HCT116 (cell line): ENCODE data around the gene DHRS12. TPM values are rescaled to one million over a fixed set of nuclear protein-coding genes. Genes with fewer than 3 reads are reported as not detected.

Experiments used
- ATAC-seq: fragments of 200-7000 bp; cut with Tn5 transposase; 2 replicates; pipeline ENCODE4 v1.9.1; 2020; ENCODE audit warnings: mild to moderate bottlenecking, moderate library complexity
- BruUV-seq: library from RNA; stranded (reverse); fragments of 400-500 nt; replicated peaks from 2 replicates; lab custom pipeline; 2021; lab: Mats Ljungman, UMichigan
- CTCF ChIA-PET: fragments of 300-600 bp; sonication (Branson Sonifier 250); formaldehyde crosslinking; loops from one replicate; lab custom pipeline; 2021; ENCODE audit warnings: antibody characterized with exemption; lab: Charles Lee
- POLR2A ChIA-PET: fragments of 300-600, 350-600 bp; sonication (Branson Sonifier 250); formaldehyde crosslinking; loops from one replicate; lab custom pipeline; 2021; ENCODE audit warnings: antibody characterized with exemption; lab: Charles Lee
- RAD21 ChIA-PET, 2 experiments: fragments of 300-600 bp; sonication (Branson Sonifier 250); formaldehyde crosslinking; loops; one replicate each; lab custom pipeline; 2023; ENCODE audit warnings: low total read pairs in 2 of 2; ENCODE audit not compliant: uncharacterized antibody in 2 of 2, unreplicated experiment in 2 of 2, low non-redundant PET in 1 of 2; lab: Charles Lee
- DNase-seq: peaks from one replicate; pipeline ENCODE4 v3.0.0-alpha.2; 2010; ENCODE audit warnings: low read depth, low spot score
- H2AFZ ChIP-seq: fragments of 200-600 bp; shearing (Covaris generic), sonication (generic); 2 replicates; pipeline ENCODE4 v1.6.1; 2017; ENCODE audit warnings: low read depth, mixed run types, mixed read lengths, antibody characterized with exemption, low read length; ENCODE audit not compliant: poor library complexity, severe bottlenecking
- H3K27ac ChIP-seq: 2 replicates; pipeline ENCODE4 v1.5.1; 2012; ENCODE audit warnings: low read depth, low read length
- H3K27me3 ChIP-seq: fragments of 200-600 bp; sonication (generic); 2 replicates; pipeline ENCODE4 v1.6.1; 2016; ENCODE audit warnings: mixed run types, low read length, mixed read lengths; ENCODE audit not compliant: insufficient read depth
- H3K36me3 ChIP-seq, 2 experiments: fragments of 200-500 bp in 1 of 2; fragments of 200-600 bp in 1 of 2; sonication (Bioruptor generic) in 1 of 2; sonication (generic) in 1 of 2; 2 replicates each; pipeline versions ENCODE4 v1.5.1 to v1.6.1; 2014 to 2016; ENCODE audit warnings: low read length in 2 of 2, inconsistent platforms in 1 of 2, mixed read lengths in 1 of 2, mixed run types in 1 of 2; ENCODE audit not compliant: insufficient read depth in 2 of 2, control insufficient read depth in 1 of 2
- H3K4me1 ChIP-seq, 2 experiments: fragments of 200-600 bp in 1 of 2; sonication (generic) in 1 of 2; 2 replicates each; pipeline versions ENCODE4 v1.5.1 to v1.6.1; 2012 to 2017; ENCODE audit warnings: low read length in 2 of 2, inconsistent platforms in 1 of 2, mild to moderate bottlenecking in 1 of 2, mixed read lengths in 1 of 2, mixed run types in 1 of 2, moderate library complexity in 1 of 2; ENCODE audit not compliant: insufficient read depth in 2 of 2, control insufficient read depth in 1 of 2
- H3K4me2 ChIP-seq: fragments of 200-600 bp; sonication (generic); 2 replicates; pipeline ENCODE4 v1.6.1; 2017; ENCODE audit warnings: mixed run types, low read length, mixed read lengths
- H3K4me3 ChIP-seq, 2 experiments: fragments of 200-600 bp in 1 of 2; sonication (generic) in 1 of 2; replicated peaks in 1 of 2; 2 replicates each; pipeline ENCODE4 v1.5.1; 2011 to 2016; ENCODE audit warnings: low read length in 2 of 2, control low read depth in 1 of 2, low read depth in 1 of 2, mild to moderate bottlenecking in 1 of 2, mixed read lengths in 1 of 2, mixed run types in 1 of 2
- H3K79me2 ChIP-seq: fragments of 200-600 bp; sonication (generic); 2 replicates; pipeline ENCODE4 v1.6.1; 2017; ENCODE audit warnings: mild to moderate bottlenecking, mixed run types, low read length, moderate library complexity, mixed read lengths; ENCODE audit not compliant: insufficient read depth
- H3K9ac ChIP-seq: fragments of 200-600 bp; sonication (generic); 2 replicates; pipeline ENCODE4 v1.6.1; 2016; ENCODE audit warnings: low read length, mixed read lengths
- H3K9me2 ChIP-seq: fragments of 200-600 bp; sonication (generic), shearing (Covaris generic); 2 replicates; pipeline ENCODE4 v1.6.1; 2017; ENCODE audit warnings: mixed run types, mild to moderate bottlenecking, moderate library complexity; ENCODE audit not compliant: insufficient read depth
- H3K9me3 ChIP-seq, 2 experiments: fragments of 200-500 bp in 1 of 2; fragments of 200-600 bp in 1 of 2; sonication (Bioruptor generic) in 1 of 2; sonication (generic) in 1 of 2; 2 replicates each; pipeline ENCODE4 v1.6.1; 2014 to 2017; ENCODE audit warnings: low read length in 2 of 2, mixed read lengths in 2 of 2, inconsistent platforms in 1 of 2, low read depth in 1 of 2, mild to moderate bottlenecking in 1 of 2, mixed run types in 1 of 2, moderate library complexity in 1 of 2; ENCODE audit not compliant: control insufficient read depth in 1 of 2, insufficient read depth in 1 of 2
- H4K20me1 ChIP-seq: fragments of 200-600 bp; sonication (generic), shearing (Covaris generic); 2 replicates; pipeline ENCODE4 v1.6.1; 2017; ENCODE audit warnings: mixed run types, mild to moderate bottlenecking, moderate library complexity; ENCODE audit not compliant: insufficient read depth
- CBX3 ChIP-seq: IDR thresholded peaks from 2 replicates; pipeline ENCODE4 v1.6.1; 2012; ENCODE audit warnings: low read depth
- CEBPB ChIP-seq: IDR thresholded peaks from 2 replicates; pipeline ENCODE4 v1.6.1; 2012; ENCODE audit warnings: low read depth
- EGR1 ChIP-seq: IDR thresholded peaks from 2 replicates; pipeline ENCODE4 v1.6.1; 2012; ENCODE audit warnings: low read depth
- ELF1 ChIP-seq: IDR thresholded peaks from 2 replicates; pipeline ENCODE4 v1.6.1; 2012; ENCODE audit warnings: low read depth, borderline replicate concordance
- EZH2 ChIP-seq: fragments of 200-600 bp; sonication (generic); IDR thresholded peaks from 2 replicates; pipeline ENCODE4 v1.6.1; 2017; ENCODE audit warnings: antibody characterized with exemption, mixed run types
- EZH2phosphoT487 ChIP-seq: fragments of 200-600 bp; IDR thresholded peaks from 2 replicates; pipeline ENCODE4 v1.6.1; 2018; ENCODE audit warnings: antibody characterized with exemption, borderline replicate concordance
- FOSL1 ChIP-seq: IDR thresholded peaks from 2 replicates; pipeline ENCODE4 v1.6.1; 2012; ENCODE audit warnings: low read depth
- JUND ChIP-seq: IDR thresholded peaks from 2 replicates; pipeline ENCODE4 v1.6.1; 2012
- POLR2A ChIP-seq: IDR thresholded peaks from 2 replicates; pipeline ENCODE4 v1.7.0; 2011; ENCODE audit warnings: borderline replicate concordance; ENCODE audit not compliant: insufficient read depth, insufficient read length; ENCODE audit errors: extremely low read depth
- RAD21 ChIP-seq: IDR thresholded peaks from 2 replicates; pipeline ENCODE4 v1.6.1; 2012; ENCODE audit warnings: low read depth, mild to moderate bottlenecking
- SIN3A ChIP-seq: IDR thresholded peaks from 2 replicates; pipeline ENCODE4 v1.6.1; 2012; ENCODE audit warnings: low read depth
- SP1 ChIP-seq: IDR thresholded peaks from 2 replicates; pipeline ENCODE4 v1.6.1; 2012; ENCODE audit warnings: low read depth
- YY1 ChIP-seq: IDR thresholded peaks from 2 replicates; pipeline ENCODE4 v1.6.1; 2011; ENCODE audit warnings: low read length, low read depth, moderate library complexity, mild to moderate bottlenecking; ENCODE audit not compliant: insufficient replicate concordance; ENCODE audit errors: extremely low read depth
- ZFX ChIP-seq: fragments of 450-650 bp; IDR thresholded peaks from 2 replicates; pipeline ENCODE4 v1.6.1; 2017
- ZNF274 ChIP-seq: fragments of 200-500 bp; sonication (Bioruptor generic); IDR thresholded peaks from 2 replicates; pipeline ENCODE4 v1.6.1; 2014; ENCODE audit warnings: mild to moderate bottlenecking, low read depth, low read length, inconsistent platforms
- intact Hi-C: fragments of 100-400 bp; cut with micrococcal nuclease; formaldehyde crosslinking; loops from 2 replicates; pipeline ENCODE4 v1.10.0; 2022
- total RNA-seq: library from RNA; stranded (reverse); gene quantifications from one replicate; pipeline ENCODE4 v1.2.1, GENCODE V29; 2021; ENCODE audit not compliant: unreplicated experiment
- TF ChIP-seq, protein P1 (sequence below): IDR thresholded peaks from 2 replicates; pipeline ENCODE4 v1.6.1; 2012; ENCODE audit warnings: low read depth
- TF ChIP-seq, protein P2 (sequence below): IDR thresholded peaks from 2 replicates; pipeline ENCODE4 v1.6.1; 2011; ENCODE audit warnings: mild to moderate bottlenecking, low read length, moderate library complexity; ENCODE audit not compliant: insufficient replicate concordance; ENCODE audit errors: extremely low read depth
- TF ChIP-seq, protein P3 (sequence below): IDR thresholded peaks from 2 replicates; pipeline ENCODE4 v1.6.1; 2012
- TF ChIP-seq, protein P4 (sequence below): IDR thresholded peaks from 2 replicates; pipeline ENCODE4 v1.6.1; 2012
- TF ChIP-seq, protein P5 (sequence below), 3 experiments: fragments of 200-600 bp in 1 of 3; sonication (generic) in 1 of 3; IDR thresholded peaks in 2 of 3; conservative IDR thresholded peaks in 1 of 3; 2 replicates each; pipeline ENCODE4 v1.5.1; 2012 to 2017; ENCODE audit warnings: low read depth in 2 of 3, low read length in 2 of 3, antibody characterized with exemption in 1 of 3, borderline replicate concordance in 1 of 3, control low read depth in 1 of 3, mild to moderate bottlenecking in 1 of 3, mixed read lengths in 1 of 3, mixed run types in 1 of 3, moderate library complexity in 1 of 3; ENCODE audit not compliant: insufficient read depth in 1 of 3

The DHRS12 gene
- total RNA-seq, 1 experiment from 2014 or later: 3.9 TPM

DNA sequence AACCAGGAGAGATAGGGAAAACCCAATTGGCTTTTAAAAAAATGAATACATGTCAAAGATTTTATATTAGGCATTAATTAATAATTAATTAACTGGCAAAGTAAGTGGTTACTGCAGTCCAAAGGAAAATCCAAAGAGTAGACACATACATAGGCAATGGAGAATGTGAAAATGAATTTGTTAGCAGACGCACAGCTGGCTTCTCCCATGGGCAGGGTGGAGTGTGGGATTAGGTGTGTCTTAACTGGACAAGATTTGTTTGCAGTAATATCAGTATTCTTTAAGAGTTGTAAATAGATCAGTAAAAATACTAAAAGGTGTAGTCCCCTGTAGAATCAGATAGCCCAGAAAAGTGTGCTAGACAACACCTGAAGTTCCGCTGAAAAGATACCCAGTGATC, 58.7 kb downstream of the DHRS12 start (continued):
- TF ChIP-seq FOSL1: no peak
- no peak for TF ChIP-seq ZNF274
- TF ChIP-seq POLR2A: no peak

DNA sequence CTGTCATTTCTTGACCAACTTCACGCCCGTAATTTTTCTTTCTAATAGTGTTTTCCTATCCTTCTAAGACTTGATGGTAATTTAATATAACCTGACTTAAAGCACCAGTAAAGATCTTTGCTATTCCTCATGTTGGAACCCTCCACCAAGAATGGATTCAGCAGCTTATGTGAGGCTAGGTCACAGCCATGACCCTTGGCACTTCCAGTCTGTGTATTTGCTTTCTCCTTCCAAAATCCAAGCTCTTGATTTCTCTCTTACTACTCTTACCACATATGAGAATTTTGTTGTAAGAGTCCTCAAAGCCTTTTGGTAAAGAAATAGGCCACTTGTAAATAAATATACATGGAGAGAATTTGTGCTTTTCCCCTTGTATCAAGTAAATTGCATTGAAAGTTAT, 61.4 kb downstream of the DHRS12 start:
- no peaks in the 10 kb centered on the region for H3K79me2 ChIP-seq
- H2AFZ ChIP-seq: no peak overlapping the region
- no peak overlapping the region for H3K4me3 ChIP-seq
- H3K4me2 ChIP-seq: no peak overlapping the region
- intact Hi-C loops: no loop called here
- CTCF ChIA-PET: interaction anchor here (1.1 kb wide), 1 partner anchor 24 kb away, joined by 3 read pairs; no protein-coding TSS in a partner anchor
- no peaks in the 10 kb centered on the region for H3K4me1 ChIP-seq
- peaks cover 0 to 2% of the 10 kb centered on the region in 2 experiments; a peak in 2 of 4 replicates for H3K9me3 ChIP-seq
- POLR2A ChIA-PET: no interaction called here
- no TSS peak for BruUV-seq
- ATAC-seq (no peak), DNase-seq (no peak)
- no peaks in the 10 kb centered on the region for H3K36me3 ChIP-seq
- no peak overlapping the region for H3K9ac ChIP-seq
- H3K27ac ChIP-seq: no peak overlapping the region
- H4K20me1 ChIP-seq: no peaks in the 10 kb centered on the region
- H3K9me2 ChIP-seq: no peaks in the 10 kb centered on the region
- RAD21 ChIA-PET: no interaction called here
- H3K27me3 ChIP-seq: no peaks in the 10 kb centered on the region
- no peak for TF ChIP-seq CBX3
- TF ChIP-seq, protein P1, sequence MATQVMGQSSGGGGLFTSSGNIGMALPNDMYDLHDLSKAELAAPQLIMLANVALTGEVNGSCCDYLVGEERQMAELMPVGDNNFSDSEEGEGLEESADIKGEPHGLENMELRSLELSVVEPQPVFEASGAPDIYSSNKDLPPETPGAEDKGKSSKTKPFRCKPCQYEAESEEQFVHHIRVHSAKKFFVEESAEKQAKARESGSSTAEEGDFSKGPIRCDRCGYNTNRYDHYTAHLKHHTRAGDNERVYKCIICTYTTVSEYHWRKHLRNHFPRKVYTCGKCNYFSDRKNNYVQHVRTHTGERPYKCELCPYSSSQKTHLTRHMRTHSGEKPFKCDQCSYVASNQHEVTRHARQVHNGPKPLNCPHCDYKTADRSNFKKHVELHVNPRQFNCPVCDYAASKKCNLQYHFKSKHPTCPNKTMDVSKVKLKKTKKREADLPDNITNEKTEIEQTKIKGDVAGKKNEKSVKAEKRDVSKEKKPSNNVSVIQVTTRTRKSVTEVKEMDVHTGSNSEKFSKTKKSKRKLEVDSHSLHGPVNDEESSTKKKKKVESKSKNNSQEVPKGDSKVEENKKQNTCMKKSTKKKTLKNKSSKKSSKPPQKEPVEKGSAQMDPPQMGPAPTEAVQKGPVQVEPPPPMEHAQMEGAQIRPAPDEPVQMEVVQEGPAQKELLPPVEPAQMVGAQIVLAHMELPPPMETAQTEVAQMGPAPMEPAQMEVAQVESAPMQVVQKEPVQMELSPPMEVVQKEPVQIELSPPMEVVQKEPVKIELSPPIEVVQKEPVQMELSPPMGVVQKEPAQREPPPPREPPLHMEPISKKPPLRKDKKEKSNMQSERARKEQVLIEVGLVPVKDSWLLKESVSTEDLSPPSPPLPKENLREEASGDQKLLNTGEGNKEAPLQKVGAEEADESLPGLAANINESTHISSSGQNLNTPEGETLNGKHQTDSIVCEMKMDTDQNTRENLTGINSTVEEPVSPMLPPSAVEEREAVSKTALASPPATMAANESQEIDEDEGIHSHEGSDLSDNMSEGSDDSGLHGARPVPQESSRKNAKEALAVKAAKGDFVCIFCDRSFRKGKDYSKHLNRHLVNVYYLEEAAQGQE: no peak
- no peak for TF ChIP-seq YY1
- TF ChIP-seq RAD21: no peak
- TF ChIP-seq JUND: no peak
- TF ChIP-seq FOSL1: no peak
- no peak for TF ChIP-seq CEBPB
- TF ChIP-seq, protein P2, sequence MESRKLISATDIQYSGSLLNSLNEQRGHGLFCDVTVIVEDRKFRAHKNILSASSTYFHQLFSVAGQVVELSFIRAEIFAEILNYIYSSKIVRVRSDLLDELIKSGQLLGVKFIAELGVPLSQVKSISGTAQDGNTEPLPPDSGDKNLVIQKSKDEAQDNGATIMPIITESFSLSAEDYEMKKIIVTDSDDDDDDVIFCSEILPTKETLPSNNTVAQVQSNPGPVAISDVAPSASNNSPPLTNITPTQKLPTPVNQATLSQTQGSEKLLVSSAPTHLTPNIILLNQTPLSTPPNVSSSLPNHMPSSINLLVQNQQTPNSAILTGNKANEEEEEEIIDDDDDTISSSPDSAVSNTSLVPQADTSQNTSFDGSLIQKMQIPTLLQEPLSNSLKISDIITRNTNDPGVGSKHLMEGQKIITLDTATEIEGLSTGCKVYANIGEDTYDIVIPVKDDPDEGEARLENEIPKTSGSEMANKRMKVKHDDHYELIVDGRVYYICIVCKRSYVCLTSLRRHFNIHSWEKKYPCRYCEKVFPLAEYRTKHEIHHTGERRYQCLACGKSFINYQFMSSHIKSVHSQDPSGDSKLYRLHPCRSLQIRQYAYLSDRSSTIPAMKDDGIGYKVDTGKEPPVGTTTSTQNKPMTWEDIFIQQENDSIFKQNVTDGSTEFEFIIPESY: no peak
- TF ChIP-seq, protein P3, sequence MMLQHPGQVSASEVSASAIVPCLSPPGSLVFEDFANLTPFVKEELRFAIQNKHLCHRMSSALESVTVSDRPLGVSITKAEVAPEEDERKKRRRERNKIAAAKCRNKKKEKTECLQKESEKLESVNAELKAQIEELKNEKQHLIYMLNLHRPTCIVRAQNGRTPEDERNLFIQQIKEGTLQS: no peak
- TF ChIP-seq ELF1: no peak
- no peak for TF ChIP-seq EZH2
- TF ChIP-seq, protein P4, sequence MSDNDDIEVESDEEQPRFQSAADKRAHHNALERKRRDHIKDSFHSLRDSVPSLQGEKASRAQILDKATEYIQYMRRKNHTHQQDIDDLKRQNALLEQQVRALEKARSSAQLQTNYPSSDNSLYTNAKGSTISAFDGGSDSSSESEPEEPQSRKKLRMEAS: no peak
- TF ChIP-seq SIN3A: no peak
- TF ChIP-seq, protein P5, sequence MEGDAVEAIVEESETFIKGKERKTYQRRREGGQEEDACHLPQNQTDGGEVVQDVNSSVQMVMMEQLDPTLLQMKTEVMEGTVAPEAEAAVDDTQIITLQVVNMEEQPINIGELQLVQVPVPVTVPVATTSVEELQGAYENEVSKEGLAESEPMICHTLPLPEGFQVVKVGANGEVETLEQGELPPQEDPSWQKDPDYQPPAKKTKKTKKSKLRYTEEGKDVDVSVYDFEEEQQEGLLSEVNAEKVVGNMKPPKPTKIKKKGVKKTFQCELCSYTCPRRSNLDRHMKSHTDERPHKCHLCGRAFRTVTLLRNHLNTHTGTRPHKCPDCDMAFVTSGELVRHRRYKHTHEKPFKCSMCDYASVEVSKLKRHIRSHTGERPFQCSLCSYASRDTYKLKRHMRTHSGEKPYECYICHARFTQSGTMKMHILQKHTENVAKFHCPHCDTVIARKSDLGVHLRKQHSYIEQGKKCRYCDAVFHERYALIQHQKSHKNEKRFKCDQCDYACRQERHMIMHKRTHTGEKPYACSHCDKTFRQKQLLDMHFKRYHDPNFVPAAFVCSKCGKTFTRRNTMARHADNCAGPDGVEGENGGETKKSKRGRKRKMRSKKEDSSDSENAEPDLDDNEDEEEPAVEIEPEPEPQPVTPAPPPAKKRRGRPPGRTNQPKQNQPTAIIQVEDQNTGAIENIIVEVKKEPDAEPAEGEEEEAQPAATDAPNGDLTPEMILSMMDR (IDR thresholded peaks at IDR 0.05 in 2 of 3, conservative IDR thresholded peaks at IDR 0.05 in 1 of 3; ENCODE audit: borderline replicate concordance in 1 of 3, insufficient read depth in 1 of 3, low read depth in 2 of 3, low read length in 2 of 3): no peak
- TF ChIP-seq POLR2A: no peak
- TF ChIP-seq EGR1: no peak
- no peak for TF ChIP-seq EZH2phosphoT487
- TF ChIP-seq ZFX: no peak
- no peak for TF ChIP-seq SP1
